HepG2 (cell line): Measurements from ENCODE around the gene ELAVL4. TPM values are rescaled to one million over a fixed set of nuclear protein-coding genes. Genes with fewer than 3 reads are reported as not detected.

Source experiments
- ATAC-seq: fragments of 200-7000 bp; cut with Tn5 transposase; 3 replicates; pipeline ENCODE4 v1.9.1; 2020; ENCODE audit warnings: mild to moderate bottlenecking, moderate library complexity
- Bru-seq: library from RNA; stranded (reverse); fragments of 400-500 nt; gene quantifications from one replicate; lab custom pipeline; 2021; lab: Mats Ljungman, UMichigan
- BruChase-seq, 2 experiments: library from RNA; stranded (reverse); fragments of 400-500 nt; gene quantifications; one replicate each; lab custom pipeline; 2021; lab: Mats Ljungman, UMichigan
- BruUV-seq: library from RNA; stranded (reverse); fragments of 400-500 nt; replicated peaks from 2 replicates; lab custom pipeline; 2021; lab: Mats Ljungman, UMichigan
- CTCF ChIA-PET: fragments of 300-600 bp; formaldehyde crosslinking; extraction: SDS; loops from one replicate; lab custom pipeline; 2021; ENCODE audit warnings: low total read pairs, inconsistent platforms, low intra/inter-chr PET ratio; lab: Yijun Ruan, JAX
- POLR2A ChIA-PET: fragments of 350-600 bp; sonication (Branson Sonifier 250); formaldehyde crosslinking; loops from one replicate; lab custom pipeline; 2020; ENCODE audit warnings: antibody characterized with exemption, inconsistent platforms; lab: Yijun Ruan, JAX
- DNase-seq: peaks from one replicate; pipeline ENCODE4 v3.0.0-alpha.2; 2015; ENCODE audit warnings: low spot score
- FAIRE-seq: peaks from 3 replicates; lab custom pipeline; 2011; peaks lifted over from hg19 to GRCh38; lab: Jason Lieb, UNC
- H2AFZ ChIP-seq: one replicate; pipeline ENCODE4 v1.6.1; 2011; ENCODE audit warnings: low read length, inconsistent platforms
- H3K27ac ChIP-seq: fragments of 300-600 bp; 3 replicates; pipeline ENCODE4 v1.8.0; 2011; ENCODE audit warnings: mixed run types, mild to moderate bottlenecking, mixed read lengths, low read length, inconsistent platforms; ENCODE audit not compliant: insufficient read depth; ENCODE audit errors: extremely low read length
- H3K27me3 ChIP-seq, 2 experiments: fragments of 200-600 bp in 1 of 2; 2 replicates in 1 of 2; 3 replicates in 1 of 2; pipeline versions ENCODE4 v1.6.0 to v1.8.0; 2011; ENCODE audit warnings: low read length in 2 of 2, mild to moderate bottlenecking in 2 of 2, moderate library complexity in 2 of 2, inconsistent platforms in 1 of 2; ENCODE audit not compliant: insufficient read depth in 2 of 2, control insufficient read depth in 1 of 2
- H3K36me3 ChIP-seq, 2 experiments: fragments of 200-600 bp in 1 of 2; replicated peaks in 1 of 2; 2 replicates in 1 of 2; 3 replicates in 1 of 2; pipeline versions ENCODE4 v1.5.1 to v1.8.0; 2011; ENCODE audit warnings: low read length in 2 of 2, inconsistent platforms in 1 of 2; ENCODE audit not compliant: insufficient read depth in 2 of 2, control insufficient read depth in 1 of 2
- H3K4me1 ChIP-seq: 2 replicates; pipeline ENCODE4 v1.5.1; 2012; ENCODE audit warnings: low read length, inconsistent platforms; ENCODE audit not compliant: insufficient read depth
- H3K4me2 ChIP-seq: 2 replicates; pipeline ENCODE4 v1.6.0; 2011; ENCODE audit warnings: low read depth, low read length, inconsistent platforms
- H3K4me3 ChIP-seq, 3 experiments: fragments of 200-600 bp in 1 of 3; sonication (generic), shearing (Covaris generic) in 1 of 3; replicated peaks in 1 of 3; 2 replicates each; pipeline ENCODE4 v1.5.1; 2011 to 2016; ENCODE audit warnings: low read length in 3 of 3, inconsistent platforms in 2 of 3, low read depth in 2 of 3, mild to moderate bottlenecking in 2 of 3, control low read depth in 1 of 3, mixed read lengths in 1 of 3; ENCODE audit not compliant: insufficient read depth in 1 of 3
- H3K79me2 ChIP-seq: one replicate; pipeline ENCODE4 v1.6.1; 2011; ENCODE audit warnings: low read length, inconsistent platforms; ENCODE audit not compliant: insufficient read depth
- H3K9ac ChIP-seq: 2 replicates; pipeline ENCODE4 v1.6.0; 2011; ENCODE audit warnings: mild to moderate bottlenecking, low read depth, low read length, inconsistent platforms; ENCODE audit not compliant: insufficient read depth
- H3K9me3 ChIP-seq: 2 replicates; pipeline ENCODE4 v1.5.1; 2012; ENCODE audit warnings: mild to moderate bottlenecking, low read length
- H4K20me1 ChIP-seq: 2 replicates; pipeline ENCODE4 v1.6.0; 2011; ENCODE audit warnings: inconsistent platforms, mild to moderate bottlenecking, low read length, moderate library complexity; ENCODE audit not compliant: insufficient read depth
- AHR ChIP-seq: IDR thresholded peaks from 2 replicates; pipeline ENCODE4 v1.6.1; 2018; ENCODE audit warnings: missing genetic modification reagents, missing compliant biosample characterization
- CHCHD3 ChIP-seq: sonication (generic); formaldehyde crosslinking; IDR thresholded peaks from 2 replicates; pipeline ENCODE4 v1.8.0; 2022; ENCODE audit warnings: mild to moderate bottlenecking, missing genetic modification reagents, moderate library complexity
- CREM ChIP-seq, 2 experiments: sonication (generic) in 1 of 2; formaldehyde crosslinking in 1 of 2; IDR thresholded peaks; 2 replicates each; pipeline versions ENCODE4 v1.4.0 to v1.6.1; 2016 to 2020; ENCODE audit warnings: antibody characterized with exemption in 1 of 2, mild to moderate bottlenecking in 1 of 2, missing genetic modification reagents in 1 of 2
- FOSL2 ChIP-seq: sonication (generic); formaldehyde crosslinking; IDR thresholded peaks from 2 replicates; pipeline ENCODE4 v1.4.0; 2020; ENCODE audit warnings: missing genetic modification reagents
- HIVEP1 ChIP-seq: sonication (generic); formaldehyde crosslinking; IDR thresholded peaks from 2 replicates; pipeline ENCODE4 v1.4.0; 2020; ENCODE audit warnings: mild to moderate bottlenecking, missing genetic modification reagents
- IRX3 ChIP-seq: sonication (generic); formaldehyde crosslinking; IDR thresholded peaks from 2 replicates; pipeline ENCODE4 v1.8.1; 2023; ENCODE audit warnings: mild to moderate bottlenecking, low read depth, missing genetic modification reagents, borderline replicate concordance
- JUND ChIP-seq: sonication (generic); formaldehyde crosslinking; IDR thresholded peaks from 2 replicates; pipeline ENCODE4 v1.8.0; 2022; ENCODE audit warnings: mild to moderate bottlenecking, missing genetic modification reagents
- KDM5B ChIP-seq: sonication (generic); formaldehyde crosslinking; IDR thresholded peaks from 2 replicates; pipeline ENCODE4 v1.4.0; 2020; ENCODE audit warnings: missing genetic modification reagents, mild to moderate bottlenecking, borderline replicate concordance
- MYPOP ChIP-seq: sonication (generic); formaldehyde crosslinking; IDR thresholded peaks from 2 replicates; pipeline ENCODE4 v1.8.1; 2023; ENCODE audit warnings: mild to moderate bottlenecking, moderate library complexity, missing genetic modification reagents
- NONO ChIP-seq, 2 experiments: fragments of 450-650 bp in 1 of 2; sonication (generic) in 1 of 2; formaldehyde crosslinking in 1 of 2; IDR thresholded peaks in 1 of 2; conservative IDR thresholded peaks in 1 of 2; 2 replicates each; pipeline versions ENCODE4 v1.6.1 to v1.8.0; 2017 to 2022; ENCODE audit warnings: mild to moderate bottlenecking in 1 of 2, missing genetic modification reagents in 1 of 2, moderate library complexity in 1 of 2
- REL ChIP-seq: sonication (generic); formaldehyde crosslinking; conservative IDR thresholded peaks from 2 replicates; pipeline ENCODE4 v1.8.0; 2022; ENCODE audit warnings: mild to moderate bottlenecking, missing genetic modification reagents, moderate library complexity
- ZFP37 ChIP-seq: sonication (generic); formaldehyde crosslinking; IDR thresholded peaks from 2 replicates; pipeline ENCODE4 v1.4.0; 2020; ENCODE audit warnings: missing genetic modification reagents, borderline replicate concordance
- ZNF484 ChIP-seq: sonication (generic); formaldehyde crosslinking; IDR thresholded peaks from 2 replicates; pipeline ENCODE4 v1.5.1; 2020; ENCODE audit warnings: mild to moderate bottlenecking, low read depth, missing genetic modification reagents, borderline replicate concordance
- ZNF549 ChIP-seq: sonication (generic); formaldehyde crosslinking; IDR thresholded peaks from 2 replicates; pipeline ENCODE4 v1.5.0; 2020; ENCODE audit warnings: missing genetic modification reagents
- ZNF766 ChIP-seq: sonication (generic); formaldehyde crosslinking; IDR thresholded peaks from 2 replicates; pipeline ENCODE4 v1.5.0; 2020; ENCODE audit warnings: missing genetic modification reagents, borderline replicate concordance
- WGBS: methylation state at CpG from one replicate; pipeline ENCODE4 v1.1.6; 2017; ENCODE audit warnings: low lambda C conversion rate; 5-methylcytosine and 5-hydroxymethylcytosine counted together
- in situ Hi-C: cut with HindIII; loops from 2 replicates; pipeline ENCODE4 v1.10.0; 2017; ENCODE audit warnings: low pct_unique_long_range_greater_than_20kb; ENCODE audit not compliant: extremely low pct_ligation_motif_present
- intact Hi-C: fragments of 100-400 bp; cut with micrococcal nuclease; formaldehyde crosslinking; loops from one replicate; pipeline ENCODE4 v1.10.0; 2022; ENCODE audit not compliant: unreplicated experiment
- long read RNA-seq, 2 experiments: library from RNA in 1 of 2; library from polyadenylated mRNA in 1 of 2; stranded (forward) in 1 of 2; unstranded in 1 of 2; transcript quantifications; one replicate each; pipeline ENCODE4 v2.0.0, GENCODE V29; 2019 to 2022
- polyA minus RNA-seq, 3 experiments: library from RNA; depleted of rRNA, polyadenylated mRNA; stranded (reverse); fragments of >200 nt; gene quantifications; 2 replicates each; pipeline ENCODE4 v1.2.3, GENCODE V29; 2011; ENCODE audit warnings: low replicate concordance in 1 of 3
- polyA plus RNA-seq, 8 experiments: library from polyadenylated mRNA; depleted of rRNA in 3 of 8; stranded (reverse) in 7 of 8; unstranded in 1 of 8; fragments of >200 nt; fragmentation: Illumina TruSeq in 4 of 8; extraction: Trizol in 4 of 8; gene quantifications; 2 replicates each; pipeline versions ENCODE4 v1.2.1 to v1.2.3, GENCODE V29; 2011 to 2016; ENCODE audit warnings: low read depth in 4 of 8, missing spikeins in 1 of 8, mixed read lengths in 1 of 8; ENCODE audit not compliant: insufficient read depth in 1 of 8
- total RNA-seq, 5 experiments: library from RNA; depleted of rRNA; stranded (reverse); fragments of >200 nt; fragmentation: Illumina TruSeq; extraction: Trizol; gene quantifications; 2 replicates each; pipeline ENCODE4 v1.2.3, GENCODE V29; 2016; ENCODE audit warnings: low read depth in 1 of 5
- TF ChIP-seq, protein P1 (sequence below): sonication (generic); formaldehyde crosslinking; IDR thresholded peaks from 2 replicates; pipeline ENCODE4 v1.4.0; 2020; ENCODE audit warnings: low read depth, mild to moderate bottlenecking, missing genetic modification reagents

The ELAVL4 gene
- total RNA-seq (2016; rRNA removed; fragmentation: Illumina TruSeq; extraction: Trizol): not detected in 2 replicates
- not detected in 2 replicates for total RNA-seq (2016; cell fraction: cytosol; rRNA removed; fragmentation: Illumina TruSeq; extraction: Trizol; ENCODE audit: low read depth)
- not detected in 2 replicates for total RNA-seq (2016; cell fraction: insoluble cytoplasmic fraction; rRNA removed; fragmentation: Illumina TruSeq; extraction: Trizol)
- total RNA-seq (2016; cell fraction: membrane; rRNA removed; fragmentation: Illumina TruSeq; extraction: Trizol): not detected in 2 replicates
- not detected in 2 replicates for total RNA-seq (2016; cell fraction: nucleus; rRNA removed; fragmentation: Illumina TruSeq; extraction: Trizol)
- polyA plus RNA-seq (2011; rRNA removed): not detected in 2 replicates
- not detected in 2 replicates for polyA plus RNA-seq (2011; cell fraction: cytosol; rRNA removed)
- polyA plus RNA-seq (2011; cell fraction: nucleus; rRNA removed): not detected in 2 replicates
- not detected in 2 replicates for polyA plus RNA-seq (2012)
- not detected in 2 replicates for polyA plus RNA-seq (2016; cell fraction: cytosol; fragmentation: Illumina TruSeq; extraction: Trizol; ENCODE audit: low read depth)
- polyA plus RNA-seq (2016; cell fraction: insoluble cytoplasmic fraction; fragmentation: Illumina TruSeq; extraction: Trizol; ENCODE audit: low read depth): not detected in 2 replicates
- polyA plus RNA-seq (2016; cell fraction: membrane; fragmentation: Illumina TruSeq; extraction: Trizol; ENCODE audit: low read depth): not detected in 2 replicates
- not detected in 2 replicates for polyA plus RNA-seq (2016; cell fraction: nucleus; fragmentation: Illumina TruSeq; extraction: Trizol; ENCODE audit: insufficient read depth, low read depth)
- polyA minus RNA-seq (2011; rRNA and poly(A)+ RNA removed; ENCODE audit: low replicate concordance): not detected in 2 replicates
- polyA minus RNA-seq (2011; cell fraction: cytosol; rRNA and poly(A)+ RNA removed): not detected in 2 replicates
- polyA minus RNA-seq (2011; cell fraction: nucleus; rRNA and poly(A)+ RNA removed): not detected in 2 replicates
- not detected for Bru-seq, nascent RNA
- not detected for BruChase-seq, experiment 1, labeled RNA remaining after a 6-hour chase
- not detected for BruChase-seq, experiment 2, labeled RNA remaining after a 2-hour chase
- long read RNA-seq, experiment 1: 0 reads
- long read RNA-seq, experiment 2: 0 reads

GRCh38 chr1:50108497-50109059 lies at the start of gene ELAVL4:
TSS of gene ELAVL4 (plus strand) at chr1:50108920. CDS start at chr1:50109190, 270 bp downstream.
- ChIA-PET CTCF (no interaction called here), POLR2A (no interaction called here)
- Histone ChIP-seq H3K4me3 (no peak within 1 kb of the TSS), H3K9ac (no peak within 1 kb of the TSS), H3K4me2 (no peak within 1 kb of the TSS), H3K36me3 (no peaks in the 10 kb centered on the region), H3K79me2 (no peaks in the 10 kb centered on the region), H3K27me3 (peaks cover 0 to 13% of the 10 kb centered on the region in 2 experiments; a peak in 3 of 5 replicates), H2AFZ (no peak within 1 kb of the TSS), H3K9me3 (no peaks in the 10 kb centered on the region), H3K4me1 (no peaks in the 10 kb centered on the region), H3K27ac (no peak within 1 kb of the TSS), H4K20me1 (no peaks in the 10 kb centered on the region)
- in situ Hi-C loops (no loop called here), intact Hi-C loops (loop anchor here (10.0 kb wide), 1 partner anchor 166 kb away; no protein-coding TSS in a partner anchor)
- FAIRE-seq: no peak
- no peak for ATAC-seq
- no peak for DNase-seq
- no TSS peak for BruUV-seq
- WGBS: 5% methylated on average over 10 of the region's 11 CpGs
- TF ChIP-seq AHR (CRISPR knock-in tag): no peak
- TF ChIP-seq ZNF484 (CRISPR knock-in tag): no peak
- TF ChIP-seq CREM (IDR thresholded peaks at IDR 0.05): no peak
- TF ChIP-seq CREM (CRISPR knock-in tag; IDR thresholded peaks at IDR 0.05): no peak
- no peak for TF ChIP-seq ZNF549 (CRISPR knock-in tag)
- no peak for TF ChIP-seq FOSL2 (CRISPR knock-in tag)
- no peak for TF ChIP-seq ZFP37 (CRISPR knock-in tag)
- TF ChIP-seq ZNF766 (CRISPR knock-in tag): no peak
- TF ChIP-seq, protein P1, sequence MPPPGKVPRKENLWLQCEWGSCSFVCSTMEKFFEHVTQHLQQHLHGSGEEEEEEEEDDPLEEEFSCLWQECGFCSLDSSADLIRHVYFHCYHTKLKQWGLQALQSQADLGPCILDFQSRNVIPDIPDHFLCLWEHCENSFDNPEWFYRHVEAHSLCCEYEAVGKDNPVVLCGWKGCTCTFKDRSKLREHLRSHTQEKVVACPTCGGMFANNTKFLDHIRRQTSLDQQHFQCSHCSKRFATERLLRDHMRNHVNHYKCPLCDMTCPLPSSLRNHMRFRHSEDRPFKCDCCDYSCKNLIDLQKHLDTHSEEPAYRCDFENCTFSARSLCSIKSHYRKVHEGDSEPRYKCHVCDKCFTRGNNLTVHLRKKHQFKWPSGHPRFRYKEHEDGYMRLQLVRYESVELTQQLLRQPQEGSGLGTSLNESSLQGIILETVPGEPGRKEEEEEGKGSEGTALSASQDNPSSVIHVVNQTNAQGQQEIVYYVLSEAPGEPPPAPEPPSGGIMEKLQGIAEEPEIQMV: no peak
- TF ChIP-seq KDM5B (CRISPR knock-in tag): no peak
- TF ChIP-seq REL (CRISPR knock-in tag): no peak
- no peak for TF ChIP-seq CHCHD3 (CRISPR knock-in tag)
- TF ChIP-seq NONO (IDR thresholded peaks at IDR 0.05): no peak
- TF ChIP-seq NONO (CRISPR knock-in tag; conservative IDR thresholded peaks at IDR 0.05): no peak
- no peak for TF ChIP-seq JUND (CRISPR knock-in tag)
- no peak for TF ChIP-seq HIVEP1
- TF ChIP-seq MYPOP (CRISPR knock-in tag): no peak
- no peak for TF ChIP-seq IRX3
